Esophagus mucosa (tissue), 1 donor: Measurements from ENCODE around the gene CDKL5. TPM values are rescaled to one million over a fixed set of nuclear protein-coding genes. Genes with fewer than 3 reads are reported as not detected.
A peak's percentile ranks its signal among the peaks of the same experiment; 100 is the strongest.

Experiments used
- ATAC-seq: fragments of 200-7000 bp; cut with Tn5 transposase; one replicate; pipeline ENCODE4 v1.9.1; 2020
- total RNA-seq: library from RNA; stranded (reverse); gene quantifications from one replicate; pipeline ENCODE4 v1.2.4, GENCODE V29; 2023
- donor health status: DM: yes; HTN: yes; CAD: no.

CDKL5 gene
- total RNA-seq, 1 donor from 2014 or later = 8.7 TPM

- ATAC-seq = no peak
These were observed 227.2 kb downstream of the CDKL5 start for GRCh38 chrX:18652636-18653035.

DNA sequence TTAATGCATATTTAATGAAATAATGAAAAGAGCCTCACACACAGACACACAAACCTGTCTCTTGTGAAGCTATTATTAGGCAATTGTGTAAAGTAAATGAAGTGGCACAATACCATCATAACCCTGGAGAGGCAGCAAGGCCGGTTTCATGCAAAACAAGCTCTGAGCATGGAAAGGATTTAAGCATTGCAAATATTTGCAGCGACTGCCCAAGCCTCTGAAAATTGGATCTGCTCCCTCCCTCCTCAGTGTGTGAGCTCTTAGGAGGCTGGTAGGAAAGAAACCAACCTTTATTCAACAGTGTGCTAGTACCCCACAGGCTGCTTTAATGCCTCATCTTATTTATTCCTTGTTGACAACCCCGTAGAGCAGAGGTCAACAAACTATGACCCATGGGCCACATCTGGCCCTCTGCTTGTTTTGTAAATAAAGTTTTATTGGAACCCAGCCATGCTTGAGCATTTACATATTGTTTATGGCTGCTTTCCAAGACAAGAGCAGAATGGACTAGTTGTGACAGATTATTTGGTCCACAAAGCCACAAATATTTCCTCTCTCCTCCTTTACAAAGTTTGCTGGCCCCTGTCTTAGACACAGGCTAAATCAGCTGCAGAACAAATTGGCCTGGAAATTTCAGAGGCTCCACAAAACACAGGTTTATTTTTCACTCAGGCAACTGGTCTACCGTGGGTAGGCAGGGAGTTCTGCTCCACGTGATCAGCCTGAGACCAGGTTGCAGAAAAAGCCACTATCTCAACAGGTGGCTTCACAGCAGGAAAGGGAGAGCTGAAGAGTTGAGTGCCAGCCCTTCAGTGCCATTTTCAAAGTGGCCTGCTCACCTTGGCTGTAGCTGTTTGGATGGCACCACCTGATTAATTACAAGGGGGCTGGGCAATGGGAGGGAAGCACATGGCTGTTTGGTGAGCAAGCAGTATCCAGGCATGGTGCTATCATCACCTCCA is 229.7 kb downstream of the CDKL5 start:
- ATAC-seq = no peak

DNA sequence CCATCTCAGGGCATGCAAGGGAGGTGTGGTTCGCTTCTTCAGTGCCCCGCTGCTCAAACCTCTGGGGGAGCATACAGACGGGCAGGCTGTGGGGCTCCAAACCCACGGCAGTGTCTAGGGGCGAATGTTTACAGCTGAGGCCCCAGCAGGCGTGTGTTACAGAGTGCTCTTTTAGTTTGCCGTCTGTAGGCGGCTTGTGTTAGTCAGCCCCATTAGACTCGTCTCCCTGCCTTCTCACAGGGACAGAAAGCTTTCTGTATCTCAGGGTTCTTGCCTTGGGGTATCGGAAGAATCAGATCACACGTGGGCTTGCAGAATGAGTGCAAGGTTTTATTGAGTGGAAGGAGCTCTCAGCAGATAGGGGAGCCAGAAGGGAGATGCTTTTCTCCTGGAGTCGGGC is 235.9 kb downstream of the CDKL5 start:
- no peak for ATAC-seq

DNA sequence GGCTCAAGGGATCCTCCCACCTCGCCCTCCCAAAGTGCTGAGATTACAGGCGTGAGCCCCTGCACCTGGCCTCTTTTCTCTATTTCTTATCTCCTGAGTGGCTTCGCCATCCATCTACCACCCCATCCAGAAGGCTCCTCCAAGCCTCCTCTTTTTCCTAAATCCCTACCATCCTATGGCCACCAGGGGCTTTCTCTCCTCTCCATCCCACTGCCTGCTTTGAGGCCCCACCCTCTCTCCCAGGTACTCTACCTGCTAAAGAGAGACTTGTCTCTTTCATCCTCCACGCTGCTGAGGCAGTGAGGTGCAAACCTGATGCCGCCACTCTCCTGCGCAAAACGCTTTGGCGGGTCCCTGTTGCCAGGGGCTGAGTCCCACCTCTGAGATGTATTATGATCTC is 239.5 kb downstream of the CDKL5 start:
- ATAC-seq = no peak

GRCh38 chrX:18666614-18667013 is 241.2 kb downstream of the CDKL5 start:
- no peak for ATAC-seq

- no peak for ATAC-seq
These were observed 242.8 kb downstream of the CDKL5 start for GRCh38 chrX:18668071-18668835.

DNA sequence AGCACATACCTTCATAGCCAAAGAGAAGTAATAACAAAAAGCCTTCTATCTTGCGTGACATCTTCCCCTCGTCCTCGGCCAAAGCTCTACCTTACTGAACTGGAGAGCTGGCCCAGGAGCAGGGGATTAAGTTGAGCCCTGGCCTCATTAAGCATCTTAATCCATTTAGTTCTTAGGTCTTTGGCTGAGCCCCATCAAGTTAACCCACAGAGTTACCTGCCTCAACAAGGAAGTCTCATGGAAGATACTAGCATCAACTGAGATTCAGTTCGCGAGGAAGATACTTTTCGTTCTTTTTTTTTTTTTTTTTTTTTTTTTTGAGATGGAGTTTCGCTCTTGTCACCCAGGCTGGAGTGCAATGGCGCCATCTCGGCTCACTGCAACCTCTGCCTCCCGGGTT is 246.6 kb downstream of the CDKL5 start, which contains the start of gene RS1:
Gene RS1, minus strand, starts transcription at position 101 of the 400 bp plus-strand sequence. Its CDS starts 40 bp downstream, at position 61.
- no peak for ATAC-seq

GRCh38 chrX:18674417-18674787 is 249.0 kb downstream of the CDKL5 start:
- ATAC-seq = peak; percentile 36

GRCh38 chrX:18674788-18675735 is 249.7 kb downstream of the CDKL5 start:
- peak; percentile 95 for ATAC-seq

DNA sequence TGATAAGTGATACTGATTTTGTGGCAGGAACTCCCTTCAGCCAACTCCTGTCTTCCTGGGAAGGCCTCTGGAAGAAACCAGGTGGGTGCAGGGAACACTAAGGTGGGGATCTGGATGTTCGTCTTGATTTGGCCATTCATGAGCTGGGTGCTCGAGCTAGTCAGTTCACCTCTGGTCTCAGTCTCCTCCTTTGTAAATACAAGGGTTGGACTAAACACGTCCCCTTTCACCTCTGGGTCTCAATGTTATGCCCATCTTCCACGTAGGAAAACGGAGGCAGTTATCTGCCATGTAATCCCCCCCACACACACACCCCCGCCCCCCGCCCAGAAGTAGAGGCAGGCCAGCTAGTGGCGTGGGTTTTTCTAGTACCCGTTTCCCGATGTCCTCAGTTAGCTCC is 250.6 kb downstream of the CDKL5 start:
- no peak for ATAC-seq

- ATAC-seq = no peak
These were observed 251.1 kb downstream of the CDKL5 start for GRCh38 chrX:18676470-18676869.

GRCh38 chrX:18677161-18677869 is 251.9 kb downstream of the CDKL5 start:
- no peak for ATAC-seq

- no peak for ATAC-seq
These were observed 256.6 kb downstream of the CDKL5 start for GRCh38 chrX:18681996-18682395.

DNA sequence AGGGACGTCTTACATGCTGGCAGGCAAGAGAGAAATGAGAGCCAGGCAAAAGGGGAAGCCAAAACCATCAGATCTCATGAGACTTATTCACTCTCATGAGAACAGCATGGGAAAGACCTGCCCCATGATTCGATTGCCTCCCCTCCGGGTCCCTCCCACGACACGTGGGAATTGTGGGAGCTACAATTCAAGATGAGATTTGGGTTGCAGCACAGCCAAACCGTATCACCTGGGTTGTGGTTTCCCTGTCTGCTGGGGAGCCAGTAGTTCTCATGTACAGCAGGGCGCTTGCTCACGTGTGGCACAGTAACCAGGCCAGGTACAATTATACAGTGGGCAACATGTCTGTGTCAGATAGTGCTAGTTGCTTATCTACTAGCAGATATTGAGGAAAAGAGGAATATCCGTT is 257.6 kb downstream of the CDKL5 start:
- ATAC-seq = no peak

DNA sequence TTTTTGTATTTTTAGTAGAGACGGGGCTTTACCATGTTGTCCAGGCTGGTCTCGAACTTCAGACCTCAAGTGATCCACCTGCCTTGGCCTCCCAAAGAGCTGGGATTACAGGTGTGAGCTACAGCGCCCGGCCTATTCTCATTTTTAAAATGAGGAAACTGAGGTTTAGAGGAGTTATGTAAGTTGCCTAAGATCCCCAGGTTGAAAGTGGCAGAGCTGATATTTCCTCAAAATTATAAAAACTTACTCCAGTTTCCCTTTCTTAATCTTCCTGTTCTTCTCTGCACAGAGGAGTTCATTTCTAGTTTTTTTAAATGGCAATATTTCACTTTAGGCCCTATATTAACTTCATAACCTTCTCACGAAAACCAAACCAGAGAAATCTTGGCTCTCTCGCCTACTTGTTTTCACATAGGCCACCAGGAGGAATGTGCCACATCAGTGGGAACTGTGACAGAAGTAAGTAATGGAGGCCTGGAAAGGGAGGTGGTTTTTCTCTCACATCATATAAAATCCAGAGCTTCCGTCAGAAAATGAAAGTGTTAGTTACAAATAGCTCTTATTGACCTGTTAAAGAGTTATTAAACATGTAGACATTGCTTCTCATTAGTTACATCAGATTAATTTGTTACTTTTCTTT is 262.6 kb downstream of the CDKL5 start:
- ATAC-seq = no peak

DNA sequence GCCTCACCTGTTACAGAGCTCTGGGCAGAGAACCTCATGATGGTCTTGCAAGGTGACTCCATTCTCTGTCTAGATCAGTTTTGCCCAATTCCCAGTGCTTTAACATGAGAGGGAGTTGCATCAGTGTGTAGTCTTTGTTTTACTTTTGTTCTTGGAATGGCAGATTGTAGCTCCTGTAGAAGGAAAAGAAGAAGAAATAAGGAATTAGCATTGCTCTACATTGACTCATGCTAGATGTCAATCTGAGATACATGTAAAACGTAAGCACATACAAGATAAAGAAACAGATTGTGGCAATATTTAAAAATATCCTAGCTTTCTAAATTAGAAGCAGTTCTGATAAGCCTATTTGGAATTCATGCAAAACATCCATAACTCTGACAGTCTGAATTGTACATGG is 266.0 kb downstream of the CDKL5 start:
- ATAC-seq = no peak

DNA sequence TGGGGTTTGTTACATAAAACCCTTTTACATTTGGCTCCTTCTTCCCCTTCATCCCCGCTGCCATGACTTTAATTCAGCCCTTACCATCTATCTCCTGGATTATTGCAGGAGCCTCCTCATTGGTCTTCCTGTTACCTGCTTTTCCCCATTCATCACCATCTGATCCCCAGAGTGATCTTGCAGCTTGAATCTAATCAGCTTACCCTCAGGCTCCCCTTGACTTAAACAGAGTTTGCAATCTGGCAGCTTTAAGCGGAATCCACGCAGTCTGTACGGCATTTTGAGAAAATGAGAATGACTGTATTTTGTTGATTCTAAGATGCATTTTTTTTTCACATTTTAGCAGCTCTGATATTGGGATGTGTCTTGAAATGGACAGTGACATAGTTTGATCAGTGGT is 267.1 kb downstream of the CDKL5 start:
- ATAC-seq = no peak

GRCh38 chrX:18696653-18697052 is 271.2 kb downstream of the CDKL5 start:
- ATAC-seq = no peak

DNA sequence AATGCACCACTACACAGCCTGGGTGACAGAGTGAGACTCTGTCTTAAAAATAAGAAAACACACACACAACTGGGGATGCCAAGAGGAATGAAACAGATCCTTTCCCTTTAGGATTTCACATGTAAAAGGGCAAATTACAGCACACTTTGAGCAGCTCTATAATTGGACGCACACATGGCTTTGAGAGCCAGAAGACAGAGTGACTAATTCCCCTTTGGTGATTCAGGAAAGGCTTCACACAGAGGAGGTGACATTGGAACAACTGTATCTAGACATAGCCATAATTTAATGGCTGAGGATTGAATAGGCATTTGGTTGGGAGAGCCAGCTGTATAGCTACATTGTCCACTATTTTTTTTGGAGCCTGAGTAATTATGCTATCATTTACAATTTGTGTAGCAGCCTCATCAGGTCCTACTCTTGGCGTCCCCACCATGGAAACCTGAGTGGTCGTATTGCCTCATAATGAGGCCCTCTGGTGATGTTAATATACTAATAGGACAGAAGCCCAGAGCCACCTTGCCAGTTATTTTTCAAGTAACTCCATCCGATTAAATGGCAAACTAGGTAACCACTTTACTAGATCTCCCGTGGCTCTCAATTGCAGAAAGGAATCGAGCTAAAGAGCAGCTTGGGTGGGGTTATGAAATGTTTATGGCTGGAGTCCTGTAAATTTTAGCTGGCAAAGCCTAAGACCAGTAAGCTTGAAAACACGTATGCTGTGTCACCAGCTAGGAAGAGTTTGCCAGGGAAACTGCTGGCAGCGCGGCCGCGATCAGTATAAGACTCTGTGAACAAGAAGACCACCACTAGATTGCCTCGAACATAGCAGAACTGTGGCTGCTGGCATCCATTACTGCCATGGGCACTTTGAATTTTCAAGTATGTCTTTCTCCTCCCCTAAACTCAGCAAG is 273.6 kb downstream of the CDKL5 start:
- ATAC-seq = no peak
